ENCODE results near the gene NACA.

NACA gene

GRCh38 chr12:56677680-56678079 lies 47.4 kb downstream of the NACA start:
- H3K23ac ChIP-seq (ENCODE audit: low read length in 2 of 2), result no peak overlapping the region
- H3K4me2 ChIP-seq (ENCODE audit: low read length, poor library complexity, severe bottlenecking), result no peak overlapping the region
- H3K14ac ChIP-seq (ENCODE audit: low read length in 2 of 2), result no peak overlapping the region
- no peak overlapping the region for H3K18ac ChIP-seq (ENCODE audit: low read depth in 1 of 2, low read length in 2 of 2)
- no peak overlapping the region for H2BK5ac ChIP-seq (ENCODE audit: low read depth, low read length, poor library complexity, severe bottlenecking)
- WGBS, result no CpG with 5 or more reads among the region's 1 CpG
- DNase-seq, result no peak
- peaks cover 15 to 29% of the 10 kb centered on the region in 2 experiments for H3K36me3 ChIP-seq (ENCODE audit: control insufficient read depth in 1 of 2, insufficient read depth in 2 of 2, low read depth in 1 of 2, low read length in 2 of 2)
- H2BK120ac ChIP-seq (ENCODE audit: low read depth, low read length), result no peak overlapping the region
- no peaks in the 10 kb centered on the region for H3K27me3 ChIP-seq (ENCODE audit: control insufficient read depth in 1 of 2, insufficient read depth in 1 of 2, low read length in 2 of 2)
- H3K4ac ChIP-seq (ENCODE audit: low read depth in 1 of 2, low read length in 2 of 2), result no peak overlapping the region
- H4K91ac ChIP-seq (ENCODE audit: low read length), result no peak overlapping the region
- H2BK12ac ChIP-seq (ENCODE audit: low read length in 2 of 2), result no peak overlapping the region
- peaks cover 5% of the 10 kb centered on the region for H3K4me1 ChIP-seq (ENCODE audit: control insufficient read depth, insufficient read depth, low read depth, low read length)
- H3K9me3 ChIP-seq (ENCODE audit: control insufficient read depth, low read length), result no peaks in the 10 kb centered on the region
- H3K27ac ChIP-seq (ENCODE audit: low read length, poor library complexity, severe bottlenecking), result no peak overlapping the region
- no peak overlapping the region for H2AK5ac ChIP-seq (ENCODE audit: low read length, severe bottlenecking)
- H2BK15ac ChIP-seq (ENCODE audit: low read depth, poor library complexity, severe bottlenecking), result no peak overlapping the region
- peak overlapping the region; percentile 41 for H3K9ac ChIP-seq (ENCODE audit: low read length)
- H3K79me1 ChIP-seq (replicated peaks; ENCODE audit: low read length, poor library complexity, severe bottlenecking), result no peaks in the 10 kb centered on the region
- H4K8ac ChIP-seq (ENCODE audit: low read length), result no peak overlapping the region
- no peak overlapping the region for H3K4me3 ChIP-seq (ENCODE audit: insufficient read depth in 1 of 2, low read depth in 1 of 2, low read length in 2 of 2)
- no peak overlapping the region for H2AFZ ChIP-seq (ENCODE audit: low read depth, low read length)

DNA sequence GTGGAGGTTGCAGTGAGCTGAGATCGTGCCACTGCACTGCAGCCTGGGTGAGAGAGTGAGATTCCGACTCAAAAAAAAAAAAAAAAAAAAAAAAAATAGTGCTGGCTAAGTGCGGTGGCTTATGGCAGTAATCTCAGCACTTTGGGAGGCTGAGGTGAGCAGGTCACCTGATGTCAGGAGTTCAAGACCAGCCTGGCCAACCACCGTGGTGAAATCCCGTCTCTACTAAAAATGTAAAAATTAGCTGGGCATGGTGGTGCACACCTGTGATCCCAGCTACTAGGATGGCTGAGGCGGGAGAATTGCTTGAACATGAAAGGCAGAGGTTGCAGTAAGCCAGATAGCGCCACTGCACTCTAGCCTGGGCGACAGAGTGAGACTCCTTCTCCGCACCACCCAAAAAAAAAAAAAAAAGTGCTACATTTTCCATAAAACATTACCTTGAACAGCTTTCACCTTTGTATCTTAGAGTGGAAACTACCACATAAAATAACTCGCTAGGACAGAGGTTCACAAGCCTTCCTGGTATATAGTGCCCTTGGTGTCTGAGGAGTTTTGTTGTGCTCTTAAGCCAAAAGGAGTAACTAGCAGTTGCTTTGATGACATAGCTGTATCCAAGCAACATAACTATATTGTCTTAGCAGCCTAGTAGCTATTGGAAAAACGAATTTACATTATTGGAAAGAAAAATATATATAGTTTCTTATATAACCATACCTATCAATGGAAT lies 48.1 kb downstream of the NACA start:
- H2BK15ac ChIP-seq (ENCODE audit: low read depth, poor library complexity, severe bottlenecking), result no peak overlapping the region
- H3K4me3 ChIP-seq (ENCODE audit: insufficient read depth in 1 of 2, low read depth in 1 of 2, low read length in 2 of 2), result no peak overlapping the region
- no peak overlapping the region for H3K14ac ChIP-seq (ENCODE audit: low read length in 2 of 2)
- H3K4ac ChIP-seq (ENCODE audit: low read depth in 1 of 2, low read length in 2 of 2), result no peak overlapping the region
- H3K18ac ChIP-seq (ENCODE audit: low read depth in 1 of 2, low read length in 2 of 2), result no peak overlapping the region
- no peak overlapping the region for H2BK120ac ChIP-seq (ENCODE audit: low read depth, low read length)
- 94% methylated on average over 10 of the region's 11 CpGs for WGBS
- H3K9ac ChIP-seq (ENCODE audit: low read length), result peak overlapping the region; percentile 41
- no peaks in the 10 kb centered on the region for H3K27me3 ChIP-seq (ENCODE audit: control insufficient read depth in 1 of 2, insufficient read depth in 1 of 2, low read length in 2 of 2)
- no peak for DNase-seq
- H3K4me1 ChIP-seq (ENCODE audit: control insufficient read depth, insufficient read depth, low read depth, low read length), result peaks cover 5% of the 10 kb centered on the region
- no peak overlapping the region for H3K23ac ChIP-seq (ENCODE audit: low read length in 2 of 2)
- no peak overlapping the region for H2AFZ ChIP-seq (ENCODE audit: low read depth, low read length)
- H2BK12ac ChIP-seq (ENCODE audit: low read length in 2 of 2), result no peak overlapping the region
- no peak overlapping the region for H4K8ac ChIP-seq (ENCODE audit: low read length)
- no peak overlapping the region for H4K91ac ChIP-seq (ENCODE audit: low read length)
- H3K4me2 ChIP-seq (ENCODE audit: low read length, poor library complexity, severe bottlenecking), result no peak overlapping the region
- H3K9me3 ChIP-seq (ENCODE audit: control insufficient read depth, low read length), result no peaks in the 10 kb centered on the region
- no peak overlapping the region for H2AK5ac ChIP-seq (ENCODE audit: low read length, severe bottlenecking)
- no peaks in the 10 kb centered on the region for H3K79me1 ChIP-seq (replicated peaks; ENCODE audit: low read length, poor library complexity, severe bottlenecking)
- peaks cover 15 to 36% of the 10 kb centered on the region in 2 experiments for H3K36me3 ChIP-seq (ENCODE audit: control insufficient read depth in 1 of 2, insufficient read depth in 2 of 2, low read depth in 1 of 2, low read length in 2 of 2)
- no peak overlapping the region for H2BK5ac ChIP-seq (ENCODE audit: low read depth, low read length, poor library complexity, severe bottlenecking)
- H3K27ac ChIP-seq (ENCODE audit: low read length, poor library complexity, severe bottlenecking), result no peak overlapping the region

GRCh38 chr12:56671608-56672007 lies 53.5 kb downstream of the NACA start:
- no peaks in the 10 kb centered on the region for H3K9me3 ChIP-seq (ENCODE audit: control insufficient read depth, low read length)
- no peak overlapping the region for H3K4ac ChIP-seq (ENCODE audit: low read depth in 1 of 2, low read length in 2 of 2)
- no peak overlapping the region for H2BK12ac ChIP-seq (ENCODE audit: low read length in 2 of 2)
- H3K14ac ChIP-seq (ENCODE audit: low read length in 2 of 2), result no peak overlapping the region
- H2BK120ac ChIP-seq (ENCODE audit: low read depth, low read length), result no peak overlapping the region
- no peak overlapping the region for H3K4me3 ChIP-seq (ENCODE audit: insufficient read depth in 1 of 2, low read depth in 1 of 2, low read length in 2 of 2)
- H3K9ac ChIP-seq (ENCODE audit: low read length), result no peak overlapping the region
- H2AK5ac ChIP-seq (ENCODE audit: low read length, severe bottlenecking), result no peak overlapping the region
- H3K4me2 ChIP-seq (ENCODE audit: low read length, poor library complexity, severe bottlenecking), result no peak overlapping the region
- no peak overlapping the region for H2BK5ac ChIP-seq (ENCODE audit: low read depth, low read length, poor library complexity, severe bottlenecking)
- H3K23ac ChIP-seq (ENCODE audit: low read length in 2 of 2), result no peak overlapping the region
- no peak for DNase-seq
- H2AFZ ChIP-seq (ENCODE audit: low read depth, low read length), result no peak overlapping the region
- H3K79me1 ChIP-seq (replicated peaks; ENCODE audit: low read length, poor library complexity, severe bottlenecking), result peaks cover 10% of the 10 kb centered on the region
- no peak overlapping the region for H3K27ac ChIP-seq (ENCODE audit: low read length, poor library complexity, severe bottlenecking)
- H3K36me3 ChIP-seq (ENCODE audit: control insufficient read depth in 1 of 2, insufficient read depth in 2 of 2, low read depth in 1 of 2, low read length in 2 of 2), result peaks cover 29 to 61% of the 10 kb centered on the region in 2 experiments
- H4K8ac ChIP-seq (ENCODE audit: low read length), result no peak overlapping the region
- H4K91ac ChIP-seq (ENCODE audit: low read length), result no peak overlapping the region
- H2BK15ac ChIP-seq (ENCODE audit: low read depth, poor library complexity, severe bottlenecking), result no peak overlapping the region
- WGBS, result 97% methylated on average over 2 of the region's 2 CpGs
- H3K27me3 ChIP-seq (ENCODE audit: control insufficient read depth in 1 of 2, insufficient read depth in 1 of 2, low read length in 2 of 2), result no peaks in the 10 kb centered on the region
- peaks cover 4% of the 10 kb centered on the region for H3K4me1 ChIP-seq (ENCODE audit: control insufficient read depth, insufficient read depth, low read depth, low read length)
- no peak overlapping the region for H3K18ac ChIP-seq (ENCODE audit: low read depth in 1 of 2, low read length in 2 of 2)

DNA sequence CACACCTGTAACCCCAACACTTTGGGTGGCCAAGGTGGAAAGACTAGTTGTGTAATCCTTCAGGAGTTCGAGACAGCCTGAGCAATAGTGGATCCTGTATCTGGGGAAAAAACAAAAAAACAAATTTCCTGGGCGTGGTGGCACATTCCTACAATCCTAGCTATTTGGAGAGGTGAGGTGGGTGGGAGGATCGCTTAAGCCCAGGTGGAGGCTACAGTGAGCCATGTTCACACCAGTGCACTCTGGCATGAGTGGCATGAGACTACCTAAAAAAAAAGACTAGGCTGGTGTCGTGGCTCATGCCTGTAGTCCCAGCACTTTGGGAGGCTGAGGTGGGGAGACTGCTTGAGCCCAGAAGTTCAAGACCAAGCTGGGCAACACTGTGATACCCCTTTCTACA lies 54.3 kb downstream of the NACA start:
- Histone ChIP-seq H3K27ac (ENCODE audit: low read length, poor library complexity, severe bottlenecking) (no peak overlapping the region), H3K4me2 (ENCODE audit: low read length, poor library complexity, severe bottlenecking) (no peak overlapping the region), H3K23ac (ENCODE audit: low read length in 2 of 2) (no peak overlapping the region), H3K9ac (ENCODE audit: low read length) (no peak overlapping the region), H3K4ac (ENCODE audit: low read depth in 1 of 2, low read length in 2 of 2) (no peak overlapping the region), H2AK5ac (ENCODE audit: low read length, severe bottlenecking) (no peak overlapping the region), H2BK12ac (ENCODE audit: low read length in 2 of 2) (no peak overlapping the region), H3K4me3 (ENCODE audit: insufficient read depth in 1 of 2, low read depth in 1 of 2, low read length in 2 of 2) (peak overlapping the region in 1 of 2 experiments; percentile 14), H3K14ac (ENCODE audit: low read length in 2 of 2) (no peak overlapping the region), H3K9me3 (ENCODE audit: control insufficient read depth, low read length) (no peaks in the 10 kb centered on the region), H3K18ac (ENCODE audit: low read depth in 1 of 2, low read length in 2 of 2) (no peak overlapping the region), H3K4me1 (ENCODE audit: control insufficient read depth, insufficient read depth, low read depth, low read length) (peaks cover 4% of the 10 kb centered on the region), H3K36me3 (ENCODE audit: control insufficient read depth in 1 of 2, insufficient read depth in 2 of 2, low read depth in 1 of 2, low read length in 2 of 2) (peaks cover 31 to 68% of the 10 kb centered on the region in 2 experiments), H2BK120ac (ENCODE audit: low read depth, low read length) (no peak overlapping the region), H3K79me1 (replicated peaks; ENCODE audit: low read length, poor library complexity, severe bottlenecking) (peaks cover 12% of the 10 kb centered on the region), H2BK5ac (ENCODE audit: low read depth, low read length, poor library complexity, severe bottlenecking) (no peak overlapping the region), H4K8ac (ENCODE audit: low read length) (no peak overlapping the region), H3K27me3 (ENCODE audit: control insufficient read depth in 1 of 2, insufficient read depth in 1 of 2, low read length in 2 of 2) (no peaks in the 10 kb centered on the region), H2BK15ac (ENCODE audit: low read depth, poor library complexity, severe bottlenecking) (no peak overlapping the region), H2AFZ (ENCODE audit: low read depth, low read length) (no peak overlapping the region), H4K91ac (ENCODE audit: low read length) (no peak overlapping the region)
- DNase-seq, result no peak
- WGBS, result 97% methylated on average over 3 of the region's 4 CpGs

Data from mesenchymal stem cell (in vitro differentiated cells and primary cell).